ENCODE results near the gene PTCH2.
"Not testable (repeated sequence)": the region's sequence is repeated elsewhere in the genome, so short reads cannot be mapped to it uniquely, and the experiment has no call there.

The PTCH2 gene

GRCh38 chr1:44819196-44819607 is 23.9 kb downstream of the PTCH2 start:
- no peak for DNase-seq (ENCODE audit: low read depth in 2 of 2)

GRCh38 chr1:44817771-44818495 is 25.1 kb downstream of the PTCH2 start:
- no peak for DNase-seq (ENCODE audit: low read depth in 2 of 2)

- DNase-seq (ENCODE audit: low read depth in 2 of 2) = no peak
These were observed 25.7 kb downstream of the PTCH2 start for GRCh38 chr1:44817307-44817706.

GRCh38 chr1:44815926-44816325 is 27.1 kb downstream of the PTCH2 start:
- not testable (repeated sequence) for DNase-seq (ENCODE audit: low read depth in 2 of 2)

GRCh38 chr1:44812822-44813543 is 30.1 kb downstream of the PTCH2 start:
- no peak for DNase-seq (ENCODE audit: low read depth in 2 of 2)

GRCh38 chr1:44811234-44811633 is 31.8 kb downstream of the PTCH2 start:
- DNase-seq (ENCODE audit: low read depth in 2 of 2) = no peak

GRCh38 chr1:44810762-44811105 is 32.3 kb downstream of the PTCH2 start:
- not testable (repeated sequence) for DNase-seq (ENCODE audit: low read depth in 2 of 2)

- DNase-seq (ENCODE audit: low read depth in 2 of 2) = no peak
These were observed 32.8 kb downstream of the PTCH2 start for GRCh38 chr1:44810101-44810761.

GRCh38 chr1:44808938-44809917 is 33.8 kb downstream of the PTCH2 start:
- DNase-seq (ENCODE audit: low read depth in 2 of 2) = peak; percentile 69 to 73

GRCh38 chr1:44808063-44808937 is 34.8 kb downstream of the PTCH2 start, which contains the start of gene BTBD19:
Gene BTBD19, plus strand, starts transcription at chr1:44808523. Its CDS starts 298 bp downstream, at chr1:44808821.
- DNase-seq (ENCODE audit: low read depth in 2 of 2) = no peak

- DNase-seq (ENCODE audit: low read depth in 2 of 2) = peak; percentile 75 to 82
These were observed 35.5 kb downstream of the PTCH2 start for GRCh38 chr1:44807364-44808062.

- DNase-seq (ENCODE audit: low read depth in 2 of 2) = no peak
These were observed 36.2 kb downstream of the PTCH2 start, which contains the start of gene DYNLT4 for GRCh38 chr1:44806704-44807363. Gene DYNLT4, minus strand, starts transcription at chr1:44807351. Its CDS starts 683 bp downstream, at chr1:44806668.

GRCh38 chr1:44806025-44806703 is 36.9 kb downstream of the PTCH2 start:
- no peak for DNase-seq (ENCODE audit: low read depth in 2 of 2)

GRCh38 chr1:44805311-44806024 is 37.6 kb downstream of the PTCH2 start:
- DNase-seq (ENCODE audit: low read depth in 2 of 2) = no peak

GRCh38 chr1:44803312-44804095 is 39.5 kb downstream of the PTCH2 start:
- no peak for DNase-seq (ENCODE audit: low read depth in 2 of 2)

- no peak for DNase-seq (ENCODE audit: low read depth in 2 of 2)
These were observed 40.1 kb downstream of the PTCH2 start for GRCh38 chr1:44803062-44803311.

- no peak for DNase-seq (ENCODE audit: low read depth in 2 of 2)
These were observed 40.6 kb downstream of the PTCH2 start for GRCh38 chr1:44802306-44803061.
